ENCODE results near the gene NT5C.
"Not testable (repeated sequence)": the region's sequence is repeated elsewhere in the genome, so short reads cannot be mapped to it uniquely, and the experiment has no call there.

Gene NT5C

GRCh38 chr17:75135946-75136345, 4.4 kb upstream of the NT5C start:
- Histone ChIP-seq H3K36me3 (peaks cover 49 to 71% (median 66%) of the 10 kb centered on the region in 11 experiments), H3K9ac (peak overlapping the region in 1 of 11 experiments; percentile 0; a peak in 2 of 22 replicates), H3K4me1 (peaks cover 18 to 36% (median 29%) of the 10 kb centered on the region in 10 experiments), H3K4me3 (no peak overlapping the region), H4K20me1 (peaks cover 0 to 58% (median 13%) of the 10 kb centered on the region in 11 experiments; a peak in 9 of 22 replicates), H3K27me3 (no peaks in the 10 kb centered on the region), H3K4me2 (no peak overlapping the region), H3K27ac (peak overlapping the region in 1 of 11 experiments; percentile 14; a peak in 1 of 22 replicates), H3K9me3 (replicated peaks in 1 of 11) (no peaks in the 10 kb centered on the region)
- no peak for TF ChIP-seq Cebpa-rat (IDR thresholded peaks at IDR 0.05)

- H3K27ac ChIP-seq: peak overlapping the region in 2 of 11 experiments; percentile 11 to 14; a peak in 1 of 22 replicates
- peaks cover 17 to 34% (median 27%) of the 10 kb centered on the region in 10 experiments for H3K4me1 ChIP-seq
- H3K9me3 ChIP-seq (replicated peaks in 1 of 11): no peaks in the 10 kb centered on the region
- no peak overlapping the region for H3K4me2 ChIP-seq
- no peak overlapping the region for H3K4me3 ChIP-seq
- no peak for TF ChIP-seq Cebpa-rat (IDR thresholded peaks at IDR 0.05)
- H3K27me3 ChIP-seq: no peaks in the 10 kb centered on the region
- peak overlapping the region in 2 of 11 experiments; percentile 0 to 8; a peak in 2 of 22 replicates for H3K9ac ChIP-seq
- H3K36me3 ChIP-seq: peaks cover 45 to 69% (median 62%) of the 10 kb centered on the region in 11 experiments
- H4K20me1 ChIP-seq: peaks cover 1 to 56% (median 13%) of the 10 kb centered on the region in 11 experiments; a peak in 18 of 22 replicates
Measured at GRCh38 chr17:75135452-75135851, 3.9 kb upstream of the NT5C start.

GRCh38 chr17:75133607-75134347, 2.2 kb upstream of the NT5C start:
- H3K27ac ChIP-seq: peak overlapping the region in 2 of 11 experiments; percentile 23 to 91; a peak in 1 of 22 replicates
- not testable (repeated sequence) for H3K9ac ChIP-seq; H3K4me3 ChIP-seq; H3K9me3 ChIP-seq (replicated peaks in 1 of 11); H3K27me3 ChIP-seq
- H3K4me2 ChIP-seq: peak overlapping the region in 6 of 11 experiments; percentile 84 to 94 (median 92); a peak in 7 of 22 replicates
- H3K36me3 ChIP-seq: peaks cover 45 to 69% (median 62%) of the 10 kb centered on the region in 11 experiments
- H3K4me1 ChIP-seq: peaks cover 22 to 47% (median 34%) of the 10 kb centered on the region in 10 experiments
- peaks cover 5 to 70% (median 27%) of the 10 kb centered on the region in 11 experiments; a peak in 19 of 22 replicates for H4K20me1 ChIP-seq

GRCh38 chr17:75133001-75133400, 1.5 kb upstream of the NT5C start:
- Histone ChIP-seq H3K36me3 (peaks cover 44 to 68% (median 58%) of the 10 kb centered on the region in 11 experiments), H3K4me2 (peak overlapping the region; percentile 78 to 95 (median 91); a peak in 18 of 22 replicates)

DNA sequence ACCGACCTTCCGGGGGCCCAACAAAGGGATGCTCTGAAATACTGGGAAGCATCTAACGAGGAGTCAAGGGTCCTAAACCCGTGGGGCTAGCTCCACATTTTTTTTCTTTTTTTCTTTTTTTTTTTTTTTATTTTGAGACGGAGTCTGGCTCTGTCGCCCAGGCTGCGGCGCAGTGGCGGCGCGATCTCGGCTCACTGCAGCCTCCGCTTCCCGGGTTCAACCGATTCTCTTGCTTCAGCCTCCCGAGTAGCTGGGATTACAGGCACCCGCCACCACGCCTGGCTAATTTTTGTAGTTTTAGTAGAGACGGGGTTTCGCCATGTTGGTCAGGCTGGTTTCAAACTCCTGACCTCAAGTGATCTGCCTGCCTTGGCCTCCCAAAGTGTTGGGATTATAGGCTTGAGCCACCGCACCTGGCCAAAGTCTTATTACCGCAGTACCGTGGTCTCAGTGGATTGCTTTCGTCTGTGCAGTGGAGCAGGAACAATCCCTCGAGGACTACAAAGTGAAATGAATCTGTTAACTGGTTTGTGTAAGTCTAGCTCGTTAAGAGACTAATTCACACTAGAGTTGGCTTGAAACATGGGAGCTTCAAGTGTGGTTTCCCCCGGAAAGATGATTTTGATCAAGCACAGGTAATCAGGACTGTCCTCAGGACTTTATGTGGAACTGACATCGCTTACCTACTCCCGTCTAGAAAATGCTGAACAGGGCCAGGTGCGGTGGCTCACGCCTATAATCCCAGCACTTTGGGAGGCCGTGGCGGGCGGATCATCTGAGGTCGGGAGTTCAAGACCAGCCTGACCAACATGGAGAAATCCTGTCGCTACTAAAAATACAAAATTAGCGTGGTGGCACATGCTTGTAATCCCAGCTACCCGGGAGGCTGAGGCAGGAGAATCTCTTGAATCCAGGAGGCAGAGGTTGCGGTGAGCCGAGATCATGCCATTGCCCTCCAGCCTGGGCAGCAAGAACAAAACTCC, 767 bp upstream of the NT5C start:
- peaks cover 22 to 62% (median 38%) of the 10 kb centered on the region in 10 experiments for H3K4me1 ChIP-seq
- not testable (repeated sequence) for H3K9me3 ChIP-seq (replicated peaks in 1 of 11); H3K27me3 ChIP-seq
- peak overlapping the region; percentile 74 to 97 (median 94) for H3K27ac ChIP-seq
- H3K36me3 ChIP-seq: peaks cover 40 to 61% (median 51%) of the 10 kb centered on the region in 11 experiments
- H3K4me3 ChIP-seq: peak overlapping the region; percentile 71 to 94 (median 82)
- H3K9ac ChIP-seq: peak overlapping the region; percentile 89 to 96 (median 92)
- peaks cover 5 to 65% (median 31%) of the 10 kb centered on the region in 11 experiments; a peak in 19 of 22 replicates for H4K20me1 ChIP-seq
- peak overlapping the region; percentile 78 to 95 (median 91) for H3K4me2 ChIP-seq

More at GRCh38 chr17:75133001-75133400, 1.5 kb upstream of the NT5C start:
- Histone ChIP-seq H3K27me3 (no peaks in the 10 kb centered on the region), H3K9me3 (replicated peaks in 1 of 11) (no peaks in the 10 kb centered on the region), H3K4me1 (peaks cover 22 to 55% (median 37%) of the 10 kb centered on the region in 10 experiments), H3K4me3 (no peak overlapping the region), H4K20me1 (peaks cover 5 to 71% (median 31%) of the 10 kb centered on the region in 11 experiments; a peak in 19 of 22 replicates), H3K27ac (peak overlapping the region in 6 of 11 experiments; percentile 23 to 94 (median 90); a peak in 9 of 22 replicates), H3K9ac (no peak overlapping the region; a peak in 2 of 22 replicates)
- TF ChIP-seq Cebpa-rat (IDR thresholded peaks at IDR 0.05): no peak

DNA sequence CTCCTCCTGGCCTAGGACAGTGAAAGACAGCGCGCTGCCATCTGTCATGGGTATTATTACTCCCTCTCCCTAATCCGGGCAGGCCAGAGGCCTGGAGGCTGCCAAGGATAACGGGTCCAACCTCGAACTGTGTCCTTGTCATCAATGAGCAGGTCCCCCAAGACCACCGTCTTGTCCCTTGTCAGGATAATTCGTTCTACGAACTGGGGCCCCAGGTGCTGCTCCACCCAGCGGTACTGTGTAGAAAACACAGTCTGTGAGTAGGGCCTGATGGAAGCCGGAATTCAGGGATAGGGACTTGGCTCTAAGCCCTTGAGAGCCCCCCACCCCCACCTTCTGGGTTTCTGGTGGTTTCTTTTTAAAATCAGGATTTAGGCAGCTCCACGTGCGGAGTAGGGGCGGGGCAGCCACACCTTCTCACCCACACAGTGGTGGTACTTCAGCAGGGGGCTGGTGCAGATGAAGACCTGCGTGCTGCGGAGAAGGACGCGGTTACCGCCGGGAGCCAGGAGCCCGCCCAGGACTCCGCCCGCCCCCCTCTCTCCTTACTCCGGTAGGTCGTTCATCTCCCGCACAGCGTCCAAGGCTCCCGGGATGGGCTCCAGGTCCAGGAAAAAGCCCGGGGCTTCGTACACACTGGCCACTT, 787 bp downstream of the NT5C start:
- peak overlapping the region; percentile 71 to 94 (median 82) for H3K4me3 ChIP-seq
- H3K9ac ChIP-seq: peak overlapping the region; percentile 89 to 96 (median 92)
- no peaks in the 10 kb centered on the region for H3K27me3 ChIP-seq
- H4K20me1 ChIP-seq: peaks cover 5 to 50% (median 25%) of the 10 kb centered on the region in 11 experiments; a peak in 19 of 22 replicates
- TF ChIP-seq Cebpa-rat (IDR thresholded peaks at IDR 0.05): no peak
- H3K36me3 ChIP-seq: peaks cover 25 to 46% (median 36%) of the 10 kb centered on the region in 11 experiments
- H3K27ac ChIP-seq: peak overlapping the region; percentile 74 to 97 (median 94)
- H3K4me2 ChIP-seq: peak overlapping the region; percentile 78 to 95 (median 91)
- no peaks in the 10 kb centered on the region for H3K9me3 ChIP-seq (replicated peaks in 1 of 11)
- peaks cover 30 to 77% (median 49%) of the 10 kb centered on the region in 10 experiments for H3K4me1 ChIP-seq

GRCh38 chr17:75130059-75130631, 1.4 kb downstream of the NT5C start:
- TF ChIP-seq Cebpa-rat (IDR thresholded peaks at IDR 0.05): no peak
- peaks cover 19 to 39% (median 30%) of the 10 kb centered on the region in 11 experiments for H3K36me3 ChIP-seq
- no peaks in the 10 kb centered on the region for H3K27me3 ChIP-seq
- H3K9me3 ChIP-seq (replicated peaks in 1 of 11): no peaks in the 10 kb centered on the region
- peak overlapping the region; percentile 78 to 95 (median 91) for H3K4me2 ChIP-seq
- peak overlapping the region in 8 of 11 experiments; percentile 89 to 97 (median 94); a peak in 11 of 22 replicates for H3K27ac ChIP-seq
- peak overlapping the region; percentile 71 to 94 (median 82); a peak in 19 of 20 replicates for H3K4me3 ChIP-seq
- H4K20me1 ChIP-seq: peaks cover 5 to 44% (median 25%) of the 10 kb centered on the region in 11 experiments; a peak in 19 of 22 replicates
- peak overlapping the region; percentile 89 to 96 (median 92); a peak in 20 of 22 replicates for H3K9ac ChIP-seq
- H3K4me1 ChIP-seq: peaks cover 37 to 83% (median 54%) of the 10 kb centered on the region in 10 experiments
